GM10266 (cell line): ENCODE results near the gene NTHL1.

Experiments
- DNase-seq: peaks from one replicate; pipeline ENCODE4 v3.0.0; 2012; ENCODE audit errors: extremely low spot score
- TF ChIP-seq, protein P1 (sequence below): IDR thresholded peaks from 2 replicates; pipeline ENCODE4 v1.5.1; 2012; ENCODE audit warnings: mild to moderate bottlenecking, low read depth; ENCODE audit not compliant: control insufficient read depth, insufficient read depth; ENCODE audit errors: missing control alignments

NTHL1 gene

GRCh38 chr16:2072926-2073325, 25.3 kb upstream of the NTHL1 start:
- DNase-seq = no peak
- TF ChIP-seq, protein P1, sequence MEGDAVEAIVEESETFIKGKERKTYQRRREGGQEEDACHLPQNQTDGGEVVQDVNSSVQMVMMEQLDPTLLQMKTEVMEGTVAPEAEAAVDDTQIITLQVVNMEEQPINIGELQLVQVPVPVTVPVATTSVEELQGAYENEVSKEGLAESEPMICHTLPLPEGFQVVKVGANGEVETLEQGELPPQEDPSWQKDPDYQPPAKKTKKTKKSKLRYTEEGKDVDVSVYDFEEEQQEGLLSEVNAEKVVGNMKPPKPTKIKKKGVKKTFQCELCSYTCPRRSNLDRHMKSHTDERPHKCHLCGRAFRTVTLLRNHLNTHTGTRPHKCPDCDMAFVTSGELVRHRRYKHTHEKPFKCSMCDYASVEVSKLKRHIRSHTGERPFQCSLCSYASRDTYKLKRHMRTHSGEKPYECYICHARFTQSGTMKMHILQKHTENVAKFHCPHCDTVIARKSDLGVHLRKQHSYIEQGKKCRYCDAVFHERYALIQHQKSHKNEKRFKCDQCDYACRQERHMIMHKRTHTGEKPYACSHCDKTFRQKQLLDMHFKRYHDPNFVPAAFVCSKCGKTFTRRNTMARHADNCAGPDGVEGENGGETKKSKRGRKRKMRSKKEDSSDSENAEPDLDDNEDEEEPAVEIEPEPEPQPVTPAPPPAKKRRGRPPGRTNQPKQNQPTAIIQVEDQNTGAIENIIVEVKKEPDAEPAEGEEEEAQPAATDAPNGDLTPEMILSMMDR = no peak

- TF ChIP-seq, protein P1 = no peak
- no peak for DNase-seq
Measured at GRCh38 chr16:2071454-2072202, 24.0 kb upstream of the NTHL1 start.

DNA sequence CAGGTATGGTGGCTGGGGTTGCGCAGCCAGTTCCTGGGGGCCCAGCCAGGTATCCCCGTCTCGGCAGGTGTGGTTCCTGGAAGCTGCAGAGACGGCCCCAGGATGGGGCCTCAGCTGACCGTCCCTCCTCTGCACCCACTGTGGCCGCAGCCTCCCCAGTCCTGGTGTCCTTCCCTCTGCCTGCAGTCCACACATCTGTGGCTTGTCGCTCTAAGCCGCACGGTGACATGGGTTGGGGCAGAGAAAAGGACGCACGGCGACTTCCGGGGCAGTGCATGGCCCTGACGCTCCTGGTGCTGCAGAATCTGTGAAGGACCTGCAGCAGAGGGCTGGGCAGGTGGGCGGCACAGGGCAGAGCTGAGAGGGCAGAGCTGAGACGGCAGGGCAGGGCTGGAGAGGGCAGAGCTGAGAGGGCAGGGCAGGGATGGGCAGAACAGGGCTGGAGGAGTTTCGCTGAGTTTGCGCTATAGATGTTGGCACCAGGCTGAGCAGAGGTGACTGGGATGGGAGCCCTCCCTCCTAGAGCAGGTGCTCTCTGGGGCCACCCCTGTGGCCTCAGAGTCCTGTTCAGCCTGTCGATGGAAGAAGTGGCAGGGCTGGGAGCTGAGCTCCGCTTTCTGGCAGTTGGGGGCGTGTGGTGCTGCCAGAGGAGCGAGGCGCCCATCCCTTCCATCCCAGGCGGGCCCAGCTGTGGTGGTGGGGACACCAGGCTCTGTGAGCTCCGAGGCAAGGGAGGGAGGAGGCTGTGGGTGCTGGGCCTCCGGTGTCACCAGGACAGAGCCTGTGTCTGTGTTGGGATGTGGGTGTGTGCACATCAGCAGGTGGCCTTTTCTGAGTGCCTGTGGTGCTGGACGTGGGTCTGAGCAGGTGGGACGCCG, 23.2 kb upstream of the NTHL1 start:
- TF ChIP-seq, protein P1 = no peak
- no peak for DNase-seq

- no peak for DNase-seq
- TF ChIP-seq, protein P1 = no peak
Measured at GRCh38 chr16:2066139-2066538, 18.5 kb upstream of the NTHL1 start.

GRCh38 chr16:2064368-2064945, 16.8 kb upstream of the NTHL1 start:
- TF ChIP-seq, protein P1 = no peak
- DNase-seq = no peak

DNA sequence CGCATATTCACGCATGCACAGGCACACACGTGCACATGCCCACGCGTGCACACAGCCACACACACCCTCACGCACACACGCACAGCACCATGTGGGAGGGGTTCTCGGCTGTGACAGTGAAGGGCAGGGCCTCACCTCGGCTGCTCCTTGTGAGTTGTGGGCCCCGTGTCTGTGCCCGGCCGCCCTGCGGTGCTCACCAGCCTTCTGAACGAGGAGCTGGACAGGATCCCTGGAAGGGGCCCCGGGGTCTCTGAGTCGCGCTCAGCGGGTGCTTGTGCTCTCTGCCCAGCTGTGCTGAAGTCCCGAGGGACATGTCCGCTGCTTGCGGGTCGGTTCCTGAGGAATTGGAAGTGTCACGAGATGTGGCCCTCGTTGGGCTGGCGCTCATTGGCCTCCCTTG, 16.2 kb upstream of the NTHL1 start:
- DNase-seq = no peak
- TF ChIP-seq, protein P1 = no peak
